SHP77 treated with DMSO at 0.1 percent for 48 hours (cell line): ENCODE results near the gene POTEC.
A peak's percentile ranks its signal among the peaks of the same experiment; 100 is the strongest.
"Not testable (repeated sequence)": the region's sequence is repeated elsewhere in the genome, so short reads cannot be mapped to it uniquely, and the experiment has no call there.

Experiments used
- DNase-seq: peaks from one replicate; lab custom pipeline; 2025; lab: John Stamatoyannopoulos, UW

Gene POTEC

DNA sequence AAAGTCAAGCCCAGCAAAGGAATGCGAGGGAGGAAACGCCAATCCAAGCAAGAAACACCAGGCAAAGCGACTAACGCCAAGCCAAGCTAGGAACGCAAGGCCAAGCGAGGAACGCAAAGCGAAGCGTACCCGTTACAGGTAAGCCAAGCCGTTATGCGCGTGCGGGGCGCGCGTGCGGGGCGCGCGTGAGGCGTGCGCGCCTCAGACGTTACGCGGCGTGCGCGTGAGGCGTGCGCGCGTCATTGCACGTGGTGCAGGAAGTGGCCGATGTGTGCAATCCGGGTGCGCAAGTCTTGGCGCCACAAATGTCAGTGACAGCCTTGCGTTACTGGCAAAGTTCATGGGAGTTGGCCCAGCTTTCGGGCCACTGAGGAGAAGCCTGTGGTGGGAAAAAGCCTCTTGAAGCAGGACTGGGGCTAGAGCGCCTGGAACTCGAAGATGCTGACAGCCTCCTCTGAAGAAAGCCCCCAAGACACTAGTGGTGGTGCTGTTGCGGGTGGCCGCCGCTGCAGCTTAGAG lies at the start of gene POTEC:
TSS of gene POTEC (minus strand) at position 155 of the 519 bp plus-strand sequence. CDS start 454 bp downstream, outside the sequence.
- DNase-seq, result not testable (repeated sequence)

DNA sequence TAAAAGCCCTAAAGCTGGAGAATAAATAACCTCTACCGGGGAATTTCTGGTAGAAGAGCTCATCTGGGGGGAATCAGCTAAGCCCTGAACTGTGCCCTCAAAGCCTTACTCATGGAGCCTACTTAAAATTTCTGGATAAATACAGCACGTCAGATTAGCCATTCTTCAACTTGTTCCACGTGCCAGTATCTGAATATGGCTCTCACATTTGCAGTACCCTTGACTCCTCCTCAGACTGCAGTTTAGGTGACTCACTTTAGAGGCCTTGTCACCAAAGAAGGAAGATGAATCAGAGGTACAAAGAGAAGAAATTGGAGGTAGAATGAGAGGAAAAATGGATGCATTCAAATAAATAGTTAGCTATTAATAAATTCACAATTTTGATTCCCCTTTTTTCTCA lies 34.6 kb upstream of the POTEC start:
- no peak for DNase-seq

DNA sequence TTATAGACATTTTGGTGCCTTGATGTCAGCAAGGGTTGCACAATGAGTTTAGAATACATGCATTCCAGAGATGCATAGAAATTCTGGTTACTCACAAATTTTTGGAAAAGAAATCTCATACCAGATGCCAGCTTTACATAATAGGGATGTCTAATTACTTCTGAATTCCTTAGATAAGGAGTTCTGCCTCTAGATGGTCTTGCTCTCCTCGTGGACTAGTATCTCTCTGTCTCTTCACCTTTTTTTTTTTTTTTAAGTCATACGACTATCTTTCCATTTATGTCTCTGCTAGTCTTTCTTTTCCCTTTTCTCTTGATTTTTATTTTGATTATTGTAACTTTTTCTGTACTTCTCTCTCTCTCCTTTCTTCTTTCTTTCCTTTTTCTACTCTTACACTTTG lies 16.1 kb upstream of the POTEC start:
- not testable (repeated sequence) for DNase-seq

DNA sequence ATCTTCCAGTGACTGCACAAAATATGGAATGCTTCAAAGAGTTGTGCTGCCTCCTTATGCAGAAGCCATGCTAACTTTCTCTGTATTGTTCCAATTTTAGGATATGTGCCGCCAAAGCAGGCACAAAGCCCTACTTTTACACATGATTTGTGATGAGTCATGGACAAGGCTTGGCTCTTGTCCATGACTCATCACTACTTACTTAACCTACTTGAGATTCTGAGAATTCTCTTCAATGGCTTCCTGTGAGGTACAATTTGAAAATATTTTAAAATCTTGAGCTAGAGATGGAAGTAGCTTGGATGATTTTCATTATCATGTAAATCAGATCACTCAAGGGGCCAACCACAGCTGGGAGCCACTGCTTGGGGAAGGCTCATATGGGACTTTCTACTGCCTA lies 11.7 kb downstream of the POTEC start:
- DNase-seq, result not testable (repeated sequence)

DNA sequence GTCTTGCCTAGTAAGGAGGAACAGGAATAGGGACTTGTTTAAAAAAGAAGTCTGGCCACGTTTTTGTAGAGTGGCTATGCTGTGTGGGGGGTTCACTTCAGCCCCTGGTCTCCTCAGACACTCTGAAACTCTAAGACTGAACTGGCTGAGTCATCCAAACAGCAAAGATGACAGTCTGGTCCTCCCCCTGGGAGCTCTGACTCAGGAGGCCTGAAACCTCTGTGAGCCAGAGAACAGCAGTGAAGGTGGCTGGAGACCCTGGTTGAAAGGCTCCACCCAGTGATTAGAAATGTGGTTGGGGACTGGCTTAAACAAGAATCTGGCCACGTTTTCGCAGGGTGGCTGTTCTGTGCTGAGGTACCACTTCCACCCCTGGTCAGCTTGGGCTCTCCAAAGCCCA lies 32.7 kb downstream of the POTEC start:
- not testable (repeated sequence) for DNase-seq

DNA sequence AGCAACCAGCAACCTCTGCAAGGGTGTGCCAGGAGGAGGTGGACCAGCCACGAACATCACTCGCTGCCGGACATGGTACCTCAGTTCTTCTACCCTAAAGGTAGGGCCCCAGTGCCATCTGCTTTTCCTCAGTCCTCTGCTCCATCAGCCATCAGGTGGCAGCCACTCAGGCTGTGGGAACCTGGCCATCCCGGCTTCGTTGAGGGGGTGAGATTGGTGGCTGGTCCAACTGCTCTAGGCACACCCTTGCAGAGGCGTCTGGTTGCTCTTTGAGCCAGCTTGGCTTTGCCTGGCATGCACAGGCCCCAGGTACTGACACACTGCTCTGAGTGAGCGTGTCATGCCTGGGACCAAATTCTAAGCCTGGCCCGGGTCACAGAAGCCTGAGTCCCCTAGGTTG lies 39.7 kb downstream of the POTEC start:
- DNase-seq, result not testable (repeated sequence)

DNA sequence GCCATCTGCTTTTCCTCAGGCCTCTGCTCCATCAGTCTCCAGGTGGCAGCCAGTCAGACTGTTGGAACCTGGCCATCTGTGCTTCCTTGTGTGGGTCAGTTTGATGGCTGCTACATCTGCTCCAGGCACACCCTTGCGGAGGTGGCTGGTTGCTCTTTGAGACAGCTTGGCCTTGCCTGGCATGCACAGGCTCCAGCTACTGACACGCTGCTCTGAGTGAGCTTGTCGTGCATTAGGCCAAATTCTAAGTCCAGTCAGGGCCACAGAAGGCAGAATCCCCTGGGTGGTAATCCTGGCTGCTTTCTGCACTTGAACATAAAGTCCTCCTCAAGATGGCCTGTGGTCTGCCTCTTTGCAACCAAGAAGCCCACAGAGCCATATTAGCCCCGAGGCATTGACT lies 41.5 kb downstream of the POTEC start:
- DNase-seq, result not testable (repeated sequence)

DNA sequence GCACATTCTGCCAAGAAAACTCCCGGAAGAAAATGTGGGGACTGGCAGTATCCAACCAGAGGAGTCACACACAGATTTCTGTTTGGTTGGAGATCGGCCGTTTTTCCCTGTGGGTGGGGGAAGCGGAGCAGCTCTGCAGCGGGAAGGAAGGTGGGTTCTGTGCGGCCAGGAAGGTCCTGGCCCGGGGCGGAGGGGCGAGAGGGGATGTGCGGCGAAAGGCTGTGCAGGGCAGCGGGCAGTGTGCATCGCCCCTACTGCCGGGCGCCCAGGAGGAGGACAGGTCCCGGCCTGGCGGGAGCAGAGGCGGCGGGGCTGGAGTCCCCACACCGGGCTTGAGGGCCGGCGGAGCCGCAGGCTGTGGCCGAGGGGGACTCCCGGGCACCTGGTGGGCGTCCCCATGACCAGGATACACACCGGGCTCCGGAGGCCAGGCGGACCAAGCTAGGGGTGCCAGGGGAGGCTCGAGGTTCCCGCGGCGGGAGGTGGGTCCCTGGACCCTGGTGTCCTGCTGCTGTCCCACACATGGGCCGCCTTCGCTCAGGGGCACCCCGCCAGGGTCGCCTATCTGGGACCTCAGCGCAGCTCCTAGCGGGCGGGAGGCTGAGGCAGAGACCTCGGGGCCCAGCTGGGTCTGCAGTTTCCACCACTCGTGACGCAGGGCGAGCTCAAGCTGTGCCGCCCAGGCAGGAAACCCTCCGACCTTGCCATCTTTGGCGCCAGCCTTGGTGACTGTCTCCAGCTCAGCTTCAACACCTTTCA lies 54.0 kb downstream of the POTEC start:
- DNase-seq, result peak; percentile 1

DNA sequence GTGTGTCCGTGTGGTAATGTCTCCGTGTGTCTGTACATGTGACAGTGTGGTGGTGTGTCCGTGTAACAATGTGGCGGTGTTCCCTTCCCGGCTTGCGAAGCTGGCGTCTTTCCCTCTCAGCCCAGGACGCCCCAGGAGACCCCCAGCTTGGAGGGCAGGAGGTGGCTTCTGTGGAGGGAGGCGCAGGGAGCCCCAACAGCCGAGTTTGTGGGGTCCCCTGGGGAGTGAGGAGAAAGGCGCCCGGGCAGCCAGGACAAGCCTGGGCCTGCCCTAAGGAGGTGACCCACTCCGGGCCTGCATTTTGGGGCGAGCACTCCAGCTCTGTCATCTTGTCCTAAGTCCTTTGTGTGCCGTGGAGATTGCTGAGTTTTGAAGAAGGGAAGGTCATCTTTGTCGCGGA lies 54.6 kb downstream of the POTEC start:
- DNase-seq, result not testable (repeated sequence)

DNA sequence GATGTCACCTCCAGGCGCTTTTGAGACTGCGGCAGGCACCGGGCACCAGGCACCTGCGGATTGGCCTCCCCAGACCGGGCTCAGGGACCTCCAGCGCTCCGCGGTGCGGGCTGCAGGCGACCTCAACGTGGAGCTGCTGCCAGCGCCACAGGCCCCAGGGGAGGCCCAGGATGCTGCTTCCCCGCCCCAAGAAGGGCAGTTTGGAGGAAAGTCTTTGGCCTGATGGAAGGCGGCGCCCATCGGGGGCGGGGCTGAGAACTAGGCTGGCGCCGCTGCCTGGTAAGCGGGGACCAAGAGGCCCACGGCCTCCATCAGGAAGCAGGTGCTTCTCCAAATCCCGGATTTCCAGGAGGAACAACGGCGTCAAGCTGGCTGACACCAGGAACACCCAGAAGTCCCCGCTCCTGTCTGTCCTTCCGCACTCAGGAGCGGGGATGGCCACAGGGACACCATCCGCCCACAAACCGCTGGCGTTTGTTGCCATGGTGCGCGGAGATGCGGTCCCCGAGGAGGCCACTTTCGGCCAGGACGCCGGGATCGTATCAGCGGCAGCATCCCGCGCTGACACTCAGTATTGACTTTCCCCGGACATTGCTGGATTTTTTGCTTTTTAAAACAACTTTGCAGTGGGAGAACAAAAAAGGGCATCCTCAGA lies 56.3 kb downstream of the POTEC start:
- not testable (repeated sequence) for DNase-seq

DNA sequence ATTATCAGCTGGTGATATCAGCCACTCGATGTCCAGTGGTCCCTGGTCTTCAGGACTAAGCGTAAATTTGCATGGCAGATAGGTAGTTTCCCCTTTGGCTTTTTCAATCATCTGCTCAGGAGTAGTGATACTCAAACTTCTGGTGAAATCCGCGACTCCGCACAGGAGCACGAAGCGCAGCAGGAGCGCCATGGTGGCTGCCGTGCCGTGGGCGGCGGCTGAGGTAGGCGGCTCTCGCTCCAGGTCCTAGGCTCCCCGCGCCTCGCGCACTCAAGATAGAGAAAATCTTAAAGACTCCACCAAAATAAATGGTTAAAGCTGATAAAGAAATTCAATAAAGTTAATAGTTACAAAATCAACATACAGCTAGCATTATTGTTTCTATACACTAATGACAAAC lies 64.3 kb downstream of the POTEC start:
- not testable (repeated sequence) for DNase-seq

DNA sequence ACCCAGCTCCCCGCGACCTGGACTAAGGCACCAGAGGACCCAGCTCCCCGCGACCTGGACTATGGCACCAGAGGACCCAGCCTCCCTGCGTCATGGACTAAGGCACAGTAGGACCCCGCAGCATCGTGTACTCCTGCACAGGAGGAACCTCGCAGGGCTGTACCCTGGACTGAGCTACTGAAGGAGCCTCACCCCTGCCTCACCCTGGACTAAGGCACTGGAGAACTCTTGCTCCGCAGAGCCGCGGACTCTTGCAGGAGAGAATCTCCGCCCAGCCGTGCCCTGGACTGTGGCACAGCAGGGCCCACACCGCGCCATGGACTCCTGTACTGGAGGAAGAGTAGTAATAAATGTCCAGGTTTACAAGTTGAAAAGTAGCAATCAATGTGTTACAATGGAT lies 67.9 kb downstream of the POTEC start:
- not testable (repeated sequence) for DNase-seq

DNA sequence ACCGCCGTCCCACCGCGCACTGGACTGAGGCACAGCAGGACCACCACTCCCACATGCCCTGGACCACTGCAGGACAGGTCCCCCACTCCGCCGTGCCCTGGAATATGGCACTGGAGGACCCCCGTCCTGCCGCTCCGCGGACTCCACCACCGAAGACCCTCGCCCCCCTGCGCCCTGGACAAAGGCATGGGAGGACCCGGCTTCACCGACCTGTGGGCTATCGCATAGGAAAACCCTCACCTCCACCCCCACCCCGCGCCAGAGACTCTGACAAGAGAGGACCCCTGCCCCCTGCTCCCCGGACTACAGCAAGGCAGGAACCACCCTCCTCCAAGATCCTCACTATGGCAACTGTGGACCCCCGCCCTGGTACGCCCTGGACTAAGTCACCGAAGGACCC lies 68.6 kb downstream of the POTEC start:
- not testable (repeated sequence) for DNase-seq

DNA sequence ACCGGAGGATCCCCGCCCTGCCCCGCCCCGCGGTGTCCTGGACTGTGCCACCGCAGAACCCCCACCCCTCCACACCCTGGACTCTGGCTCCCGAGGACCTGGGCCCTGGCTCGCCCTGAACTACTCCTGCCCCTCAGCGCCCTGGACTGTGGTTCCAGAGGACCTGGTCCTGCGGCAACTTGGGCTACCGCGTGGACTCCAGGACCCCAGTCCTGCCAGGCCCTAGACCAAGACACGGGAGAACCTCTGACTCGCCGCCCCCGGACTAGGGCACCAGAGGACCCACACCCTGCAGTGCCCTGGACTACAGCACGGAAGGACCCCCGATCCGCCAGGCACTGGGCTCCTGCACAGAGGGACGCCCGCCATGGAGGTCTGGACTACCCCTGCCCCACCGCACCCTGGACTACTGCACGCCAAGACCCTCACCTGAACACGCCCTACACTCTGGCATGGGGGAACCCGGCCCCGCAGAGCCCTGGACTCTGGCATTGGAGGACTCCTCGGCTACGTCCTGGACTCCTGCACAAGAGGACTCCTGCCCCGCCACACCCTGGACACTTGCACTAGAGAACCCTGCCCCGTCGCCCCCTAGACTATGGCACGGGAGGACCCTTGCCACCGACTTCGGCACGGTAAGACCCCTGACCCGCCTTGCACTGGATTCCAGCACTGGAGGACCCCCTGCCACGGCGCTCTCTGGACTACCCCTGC lies 69.2 kb downstream of the POTEC start:
- not testable (repeated sequence) for DNase-seq

DNA sequence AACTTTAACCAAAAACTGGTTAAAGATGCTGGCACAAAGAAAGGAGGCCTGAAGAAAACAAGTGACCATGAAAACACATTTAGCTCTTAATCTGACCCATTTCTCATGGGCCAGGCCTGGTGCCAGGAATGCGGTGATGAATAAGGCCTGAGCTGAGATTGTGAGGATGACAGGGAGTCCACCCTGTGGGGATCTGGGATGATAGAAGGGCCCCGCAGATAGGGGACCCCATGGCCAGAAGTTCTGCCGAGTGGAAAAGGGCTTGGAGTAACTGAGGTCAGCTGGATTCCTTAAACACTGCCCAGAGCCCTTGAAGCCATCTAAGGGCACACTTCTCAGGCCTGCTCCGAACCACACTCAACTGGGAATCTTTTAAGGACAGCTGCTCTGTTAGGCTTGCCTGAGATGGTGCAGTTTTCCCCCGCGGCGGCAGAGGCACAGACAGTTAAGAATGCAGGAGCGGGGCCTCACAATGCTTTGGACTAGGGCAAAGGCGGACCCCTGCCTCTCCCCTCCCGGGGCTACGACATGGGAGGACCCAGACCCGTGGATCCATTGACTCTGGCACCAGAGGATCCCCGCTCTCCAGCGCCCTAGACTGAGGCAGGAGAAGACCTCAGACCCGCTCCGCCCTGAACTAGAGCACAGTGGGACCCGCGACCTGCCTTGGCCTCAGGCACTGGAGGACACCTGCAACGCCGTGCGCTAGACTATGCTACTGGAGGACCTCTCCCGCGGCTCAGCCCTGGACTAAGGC lies 70.0 kb downstream of the POTEC start:
- DNase-seq, result not testable (repeated sequence)

DNA sequence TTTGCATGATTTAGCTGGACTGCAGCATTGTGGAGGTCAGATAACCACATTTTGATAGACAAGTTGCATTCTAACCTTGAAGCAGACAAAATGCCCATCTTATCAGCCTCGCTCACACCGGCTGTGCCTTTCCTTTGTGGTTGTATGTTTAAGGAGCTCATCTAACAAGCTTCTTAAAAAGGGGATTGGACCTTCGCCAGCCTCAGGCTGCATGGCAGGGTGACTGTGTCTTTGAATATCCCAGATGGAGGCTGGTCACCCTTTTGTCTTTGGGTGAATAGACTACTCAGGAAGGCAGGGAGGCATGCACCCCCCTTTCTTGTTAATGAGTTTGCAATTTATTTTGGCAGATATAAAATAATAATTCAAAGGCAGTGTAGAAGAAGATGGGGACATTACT lies 72.1 kb downstream of the POTEC start:
- not testable (repeated sequence) for DNase-seq

DNA sequence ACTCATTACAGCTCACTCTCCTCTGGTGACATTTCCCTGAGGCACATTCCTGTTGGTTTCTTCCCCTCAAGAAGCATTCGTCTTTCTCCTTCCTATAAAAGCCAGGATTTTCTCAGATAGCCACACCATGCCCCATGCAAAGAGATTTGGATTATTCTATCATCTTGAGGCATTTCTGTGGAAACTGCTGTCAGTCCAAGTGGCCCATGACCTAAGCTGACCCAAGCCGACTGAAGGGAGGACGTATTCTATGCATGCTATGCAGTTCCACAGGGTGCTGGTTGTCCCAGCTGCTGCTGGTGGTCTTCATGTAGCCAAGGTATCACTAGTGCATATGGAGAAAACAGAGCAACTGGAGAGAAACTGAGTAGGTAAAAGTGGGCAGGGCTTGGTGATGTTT lies 73.0 kb downstream of the POTEC start:
- not testable (repeated sequence) for DNase-seq

DNA sequence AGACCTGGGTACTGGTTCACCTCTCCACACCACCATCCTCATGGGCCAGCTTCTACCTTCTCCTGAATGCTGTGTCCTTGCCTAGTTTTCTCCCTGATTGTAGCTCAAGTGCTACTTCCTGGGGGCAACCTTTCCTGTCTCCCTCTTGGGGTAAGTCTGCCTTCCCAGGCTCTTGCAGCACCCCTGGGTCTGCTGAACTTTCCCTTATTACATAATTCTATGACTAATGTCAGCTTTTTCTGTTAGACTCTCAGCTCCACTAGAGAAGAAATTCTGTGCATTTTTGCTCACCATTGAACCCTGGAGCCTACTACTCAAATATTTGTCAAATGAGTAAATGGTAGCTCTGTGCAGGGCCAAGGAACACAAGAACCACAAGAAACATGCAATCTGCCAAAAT lies 73.4 kb downstream of the POTEC start:
- DNase-seq, result not testable (repeated sequence)

DNA sequence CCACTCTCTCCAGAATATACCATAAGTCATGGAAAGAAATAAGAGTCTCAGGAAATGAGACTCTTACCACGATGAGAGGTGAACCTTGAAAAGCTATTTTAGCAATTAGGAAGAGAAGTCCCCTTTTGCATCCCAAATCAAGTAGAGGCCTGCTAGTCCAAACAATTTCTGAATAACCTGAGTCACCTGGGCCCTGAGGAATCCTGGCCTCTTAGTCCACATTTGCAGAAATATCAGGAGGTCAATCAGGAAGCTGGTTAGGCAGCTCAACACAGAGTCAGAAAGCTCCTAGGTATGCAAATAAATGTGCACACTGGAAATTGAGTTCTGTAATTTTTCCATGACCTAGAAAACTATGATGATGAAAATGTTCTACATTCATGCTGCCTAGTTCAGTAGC lies 77.4 kb downstream of the POTEC start:
- not testable (repeated sequence) for DNase-seq
